KOPT-K1 (cell line): ENCODE results near the gene CTDP1.

Experiments
- H3K27ac ChIP-seq: fragments of 200-600 bp; sonication (generic); 2 replicates; pipeline ENCODE4 v1.5.1; 2016; ENCODE audit warnings: antibody characterized with exemption, mild to moderate bottlenecking, low read depth, low read length; ENCODE audit not compliant: poor library complexity, severe bottlenecking
- H3K36me3 ChIP-seq: fragments of 200-600 bp; sonication (generic); 2 replicates; pipeline ENCODE4 v1.5.1; 2017; ENCODE audit warnings: antibody characterized with exemption, mild to moderate bottlenecking, low read length, moderate library complexity; ENCODE audit not compliant: insufficient read depth
- H3K9me3 ChIP-seq: fragments of 200-600 bp; sonication (generic); 2 replicates; pipeline ENCODE4 v1.5.1; 2017; ENCODE audit warnings: antibody characterized with exemption, low read length, mild to moderate bottlenecking; ENCODE audit not compliant: insufficient read depth, poor library complexity, severe bottlenecking

Gene CTDP1

GRCh38 chr18:79668203-79668602 lies 11.4 kb upstream of the CTDP1 start:
- no peak overlapping the region for H3K27ac ChIP-seq
- no peaks in the 10 kb centered on the region for H3K36me3 ChIP-seq
- H3K9me3 ChIP-seq: peaks cover 5% of the 10 kb centered on the region

- Histone ChIP-seq H3K27ac (no peak overlapping the region), H3K9me3 (no peaks in the 10 kb centered on the region), H3K36me3 (no peaks in the 10 kb centered on the region)
These were observed 6.9 kb upstream of the CTDP1 start for GRCh38 chr18:79672490-79673276.

- Histone ChIP-seq H3K36me3 (no peaks in the 10 kb centered on the region), H3K9me3 (no peaks in the 10 kb centered on the region), H3K27ac (no peak overlapping the region)
These were observed 2.4 kb upstream of the CTDP1 start for GRCh38 chr18:79677221-79677620.

- Histone ChIP-seq H3K36me3 (no peaks in the 10 kb centered on the region), H3K9me3 (no peaks in the 10 kb centered on the region), H3K27ac (peak overlapping the region; percentile 93)
These were observed 1.8 kb upstream of the CTDP1 start for GRCh38 chr18:79677840-79678239.

- H3K27ac ChIP-seq: peak overlapping the region; percentile 93
These were observed 695 bp upstream of the CTDP1 start for GRCh38 chr18:79678665-79679551.

GRCh38 chr18:79680100-79680879 lies 687 bp downstream of the CTDP1 start:
- peak overlapping the region; percentile 93 for H3K27ac ChIP-seq
- no peaks in the 10 kb centered on the region for H3K36me3 ChIP-seq

More at GRCh38 chr18:79678665-79679551, 695 bp upstream of the CTDP1 start:
- H3K9me3 ChIP-seq: no peaks in the 10 kb centered on the region
- H3K36me3 ChIP-seq: no peaks in the 10 kb centered on the region

GRCh38 chr18:79680891-79681339 lies 1.3 kb downstream of the CTDP1 start:
- Histone ChIP-seq H3K9me3 (no peaks in the 10 kb centered on the region), H3K27ac (peak overlapping the region; percentile 93), H3K36me3 (no peaks in the 10 kb centered on the region)

More at GRCh38 chr18:79680100-79680879, 687 bp downstream of the CTDP1 start:
- no peaks in the 10 kb centered on the region for H3K9me3 ChIP-seq

GRCh38 chr18:79681484-79682387 lies 2.1 kb downstream of the CTDP1 start:
- Histone ChIP-seq H3K27ac (peak overlapping the region; percentile 93), H3K36me3 (no peaks in the 10 kb centered on the region), H3K9me3 (no peaks in the 10 kb centered on the region)

- peak overlapping the region; percentile 93 for H3K27ac ChIP-seq
- no peaks in the 10 kb centered on the region for H3K9me3 ChIP-seq
- no peaks in the 10 kb centered on the region; the same call in 1 of the 2 replicates for H3K36me3 ChIP-seq
These were observed 2.9 kb downstream of the CTDP1 start for GRCh38 chr18:79682481-79682880.

- Histone ChIP-seq H3K27ac (peak overlapping the region; percentile 93), H3K36me3 (no peaks in the 10 kb centered on the region; the same call in 1 of the 2 replicates), H3K9me3 (no peaks in the 10 kb centered on the region)
These were observed 3.5 kb downstream of the CTDP1 start for GRCh38 chr18:79682894-79683625.

GRCh38 chr18:79683626-79684282 lies 4.2 kb downstream of the CTDP1 start:
- Histone ChIP-seq H3K27ac (peak overlapping the region; percentile 28), H3K9me3 (no peaks in the 10 kb centered on the region), H3K36me3 (no peaks in the 10 kb centered on the region; the same call in 1 of the 2 replicates)

GRCh38 chr18:79684283-79684631 lies 4.7 kb downstream of the CTDP1 start:
- Histone ChIP-seq H3K27ac (no peak overlapping the region), H3K9me3 (no peaks in the 10 kb centered on the region), H3K36me3 (no peaks in the 10 kb centered on the region; the same call in 1 of the 2 replicates)

GRCh38 chr18:79684787-79685186 lies 5.2 kb downstream of the CTDP1 start:
- Histone ChIP-seq H3K27ac (no peak overlapping the region), H3K9me3 (no peaks in the 10 kb centered on the region), H3K36me3 (no peaks in the 10 kb centered on the region; the same call in 1 of the 2 replicates)
